Activated CD8-positive, alpha-beta T cell treated with anti-CD3 and anti-CD28 coated beads for 36 hours (primary cell): ENCODE measurements around the gene PLEKHJ1. TPM values are rescaled to one million over a fixed set of nuclear protein-coding genes. Genes with fewer than 3 reads are reported as not detected.

Source experiments
- ATAC-seq: fragments of 200-7000 bp; cut with Tn5 transposase; one replicate; pipeline ENCODE4 v1.10.0; 2021; ENCODE audit warnings: mild to moderate bottlenecking, moderate library complexity
- CTCF ChIA-PET: fragments of 350-600 bp; sonication (Branson Sonifier 250); formaldehyde crosslinking; loops from one replicate; lab custom pipeline; 2021; ENCODE audit warnings: antibody characterized with exemption; lab: Charles Lee
- POLR2A ChIA-PET: fragments of 350-600 bp; sonication (Branson Sonifier 250); formaldehyde crosslinking; loops from one replicate; lab custom pipeline; 2021; ENCODE audit warnings: antibody characterized with exemption; lab: Charles Lee
- DNase-seq: peaks from one replicate; pipeline ENCODE4 v3.0.0-alpha.2; 2020
- H3K27ac Mint-ChIP-seq: one replicate; pipeline ENCODE4 v1.8.0; 2021; ENCODE audit warnings: mild to moderate bottlenecking, mixed read lengths
- H3K27me3 Mint-ChIP-seq: one replicate; pipeline ENCODE4 v1.8.0; 2021; ENCODE audit warnings: mixed read lengths
- H3K36me3 Mint-ChIP-seq: one replicate; pipeline ENCODE4 v1.8.0; 2021; ENCODE audit warnings: low read depth, mixed read lengths
- H3K4me1 Mint-ChIP-seq: one replicate; pipeline ENCODE4 v1.8.0; 2021; ENCODE audit warnings: low read depth, mixed read lengths
- H3K4me3 Mint-ChIP-seq: one replicate; pipeline ENCODE4 v1.8.0; 2021; ENCODE audit warnings: mild to moderate bottlenecking, moderate library complexity, mixed read lengths
- H3K9me3 Mint-ChIP-seq: one replicate; pipeline ENCODE4 v1.8.0; 2021; ENCODE audit warnings: mixed read lengths
- CTCF ChIP-seq: fragments of 200-600 bp; IDR thresholded peaks from one replicate; pipeline ENCODE4 v1.8.0; 2022; ENCODE audit warnings: antibody characterized with exemption, mild to moderate bottlenecking
- intact Hi-C: fragments of 100-400 bp; cut with micrococcal nuclease; formaldehyde crosslinking; loops from one replicate; pipeline ENCODE4 v1.10.0; 2022
- total RNA-seq, 2 experiments: library from RNA; stranded (reverse); gene quantifications; one replicate each; pipeline ENCODE4 v1.2.3, GENCODE V29; 2021

PLEKHJ1 gene
- total RNA-seq, 2 experiments from 2014 or later = 65.3 to 72.8 TPM

GRCh38 chr19:2229103-2230032 is 6.8 kb downstream of the PLEKHJ1 start:
- Mint-ChIP-seq H3K4me3 (no peak overlapping the region), H3K9me3 (no peaks in the 10 kb centered on the region), H3K27ac (no peak overlapping the region), H3K36me3 (peaks cover 41% of the 10 kb centered on the region), H3K27me3 (no peaks in the 10 kb centered on the region), H3K4me1 (peaks cover 13% of the 10 kb centered on the region)
- ATAC-seq (no peak), DNase-seq (no peak)
- TF ChIP-seq CTCF = no peak
- POLR2A ChIA-PET = interaction anchor here (0.6 to 1.3 kb wide), 6 partner anchors 9 to 79 kb away, joined by 3 to 4 read pairs (median 3); no protein-coding TSS in a partner anchor
- CTCF ChIA-PET = no interaction called here
- intact Hi-C loops = loop anchor here (10.0 kb wide), 1 partner anchor 55 kb away; no protein-coding TSS in a partner anchor

- no peak for DNase-seq
- Mint-ChIP-seq H3K27ac (no peak overlapping the region), H3K4me1 (peaks cover 10% of the 10 kb centered on the region), H3K9me3 (no peaks in the 10 kb centered on the region), H3K4me3 (no peak overlapping the region), H3K27me3 (no peaks in the 10 kb centered on the region), H3K36me3 (peaks cover 41% of the 10 kb centered on the region)
- ChIA-PET POLR2A (interaction anchor here (0.6 to 1.2 kb wide), 5 partner anchors 10 to 78 kb away, joined by 3 read pairs; no protein-coding TSS in a partner anchor), CTCF (no interaction called here)
- TF ChIP-seq CTCF = no peak
- ATAC-seq = no peak
- intact Hi-C loops = no loop called here
Observed at GRCh38 chr19:2228157-2229030, 7.7 kb downstream of the PLEKHJ1 start.

- CTCF ChIA-PET = no interaction called here
- peaks cover 38% of the 10 kb centered on the region for H3K36me3 Mint-ChIP-seq
Observed at GRCh38 chr19:2227415-2228156, 8.5 kb downstream of the PLEKHJ1 start.

GRCh38 chr19:2226840-2227360 is 9.2 kb downstream of the PLEKHJ1 start:
- ATAC-seq = no peak
- CTCF ChIA-PET = no interaction called here
- H3K4me3 Mint-ChIP-seq = no peak overlapping the region

More at GRCh38 chr19:2227415-2228156, 8.5 kb downstream of the PLEKHJ1 start:
- Mint-ChIP-seq H3K27me3 (no peaks in the 10 kb centered on the region), H3K27ac (no peak overlapping the region), H3K9me3 (no peaks in the 10 kb centered on the region), H3K4me1 (peaks cover 7% of the 10 kb centered on the region), H3K4me3 (no peak overlapping the region)
- TF ChIP-seq CTCF = no peak
- ATAC-seq (no peak), DNase-seq (no peak)
- intact Hi-C loops = no loop called here
- POLR2A ChIA-PET = interaction anchor here (0.7 to 1.1 kb wide), 3 partner anchors 8 to 58 kb away, joined by 3 read pairs; no protein-coding TSS in a partner anchor

More at GRCh38 chr19:2226840-2227360, 9.2 kb downstream of the PLEKHJ1 start:
- Mint-ChIP-seq H3K27me3 (no peaks in the 10 kb centered on the region), H3K36me3 (peaks cover 38% of the 10 kb centered on the region), H3K9me3 (no peaks in the 10 kb centered on the region), H3K4me1 (peaks cover 7% of the 10 kb centered on the region), H3K27ac (no peak overlapping the region)
- DNase-seq = no peak
- TF ChIP-seq CTCF = no peak
- POLR2A ChIA-PET = interaction anchor here (1.1 kb wide), 1 partner anchor 9 kb away, joined by 3 read pairs; no protein-coding TSS in a partner anchor
- intact Hi-C loops = no loop called here
